SU-DHL-6 (cell line): ENCODE data around the gene PTPRG.

Source experiments
- CTCF ChIP-seq: fragments of 200-600 bp; sonication (generic); IDR thresholded peaks from one replicate; pipeline ENCODE4 v1.5.1; 2017; ENCODE audit warnings: antibody characterized with exemption, mild to moderate bottlenecking, low read length, moderate library complexity; ENCODE audit not compliant: insufficient read depth, poor library complexity, severe bottlenecking
- EZH2phosphoT487 ChIP-seq: fragments of 200-600 bp; sonication (generic), shearing (Covaris generic); conservative IDR thresholded peaks from 2 replicates; pipeline ENCODE4 v1.6.1; 2018; ENCODE audit warnings: mild to moderate bottlenecking, antibody characterized with exemption, low read length, moderate library complexity, mixed read lengths

DNA sequence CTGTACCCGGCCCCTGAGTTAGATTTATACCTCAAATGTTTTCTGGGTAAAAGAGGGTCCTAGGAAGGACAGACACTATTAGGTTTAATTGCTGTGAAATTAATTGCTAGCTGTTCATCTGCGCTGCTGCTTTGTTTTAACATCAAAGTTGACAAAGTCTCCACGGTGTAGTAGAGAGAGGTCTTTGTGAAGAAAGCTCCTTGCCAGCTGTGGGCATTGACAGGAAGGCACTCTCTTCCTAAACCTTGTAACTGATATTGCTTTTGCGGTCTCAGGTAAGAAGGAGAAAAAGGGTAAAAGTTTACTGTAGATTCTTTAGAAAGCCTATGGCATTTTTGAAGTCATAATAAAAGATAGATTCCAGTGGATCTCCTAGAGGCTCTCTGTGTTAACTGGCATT, 68.1 kb downstream of the PTPRG start:
- TF ChIP-seq CTCF: no peak
- TF ChIP-seq EZH2phosphoT487: no peak
